IPS DF 19.7 (cell line): ENCODE measurements around the gene PCSK7.

Source experiments
- DNase-seq: peaks from one replicate; pipeline ENCODE4 v3.0.0-alpha.2; 2013; ENCODE audit warnings: low read depth, low spot score

Gene PCSK7

DNA sequence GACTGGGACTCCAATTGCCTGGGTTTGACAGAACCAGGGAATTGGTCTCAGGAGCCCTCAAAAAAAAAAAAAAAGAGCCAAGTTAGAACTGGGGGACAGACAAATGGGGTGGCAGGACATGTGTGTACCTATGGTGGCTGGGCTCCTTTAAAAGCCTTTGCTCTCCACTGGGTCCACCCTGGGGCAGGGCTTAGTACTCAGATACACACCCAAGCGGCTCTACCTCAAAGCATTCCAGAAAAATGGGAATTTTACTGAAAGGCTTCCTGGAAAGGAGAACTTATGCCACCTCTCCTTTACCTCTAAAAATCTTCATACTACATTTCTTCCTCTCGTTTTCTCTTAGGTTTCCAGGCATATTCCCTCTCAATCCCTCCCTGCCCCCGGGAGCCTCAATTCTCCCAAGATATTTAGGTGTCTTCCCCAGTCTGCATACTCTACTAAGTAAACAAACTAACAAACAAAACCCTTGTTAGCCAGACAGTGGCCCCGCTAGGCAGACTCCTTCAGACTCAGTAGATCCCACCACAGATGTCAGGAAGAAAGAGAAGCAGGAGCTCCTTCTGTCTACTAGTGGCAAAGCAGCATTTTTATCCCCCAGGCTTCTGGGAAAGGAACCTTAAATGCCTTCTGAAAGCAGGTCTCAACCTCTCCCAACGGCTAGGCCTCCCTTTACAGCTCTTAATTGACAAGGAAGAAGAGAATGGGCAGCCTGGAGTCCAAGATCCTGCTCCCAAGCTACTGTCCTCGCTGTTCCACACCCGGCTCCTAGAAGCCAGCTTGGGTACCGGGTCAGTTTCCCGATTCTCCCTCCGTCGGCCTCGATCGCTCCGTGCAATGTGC, 653 bp downstream of the PCSK7 start:
- no peak for DNase-seq

DNA sequence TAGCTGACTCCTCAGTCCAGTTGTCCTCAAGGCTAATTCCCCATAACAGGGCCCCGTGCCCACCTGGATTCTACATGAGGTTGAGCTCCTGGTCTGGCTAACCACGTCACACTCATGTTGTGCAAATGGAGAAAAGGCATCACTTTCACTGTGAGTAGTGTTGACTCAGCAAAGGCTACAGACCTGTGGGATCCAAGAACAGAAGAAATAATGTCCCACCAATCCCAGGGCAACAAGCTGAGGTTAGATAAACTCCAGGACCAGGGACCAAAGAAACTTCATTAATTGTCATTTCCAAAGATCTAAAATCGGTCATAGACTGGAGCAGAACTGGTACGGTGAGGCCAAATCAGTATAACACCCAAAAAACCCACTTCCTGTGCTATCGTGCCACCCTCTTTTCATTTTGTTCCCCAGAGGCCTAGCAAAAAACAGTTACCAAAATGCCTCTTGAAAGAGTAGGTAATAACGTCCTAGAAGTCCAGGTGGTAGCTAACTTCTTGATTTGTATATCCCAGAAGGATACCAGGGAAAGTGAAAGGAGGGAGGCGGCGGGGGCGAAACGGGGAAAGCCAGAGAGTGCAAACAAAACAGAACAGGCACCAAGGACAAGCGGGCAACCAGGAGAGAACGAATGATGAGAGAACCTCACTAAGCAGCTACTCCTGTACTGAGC, 1.4 kb downstream of the PCSK7 start:
- no peak for DNase-seq

DNA sequence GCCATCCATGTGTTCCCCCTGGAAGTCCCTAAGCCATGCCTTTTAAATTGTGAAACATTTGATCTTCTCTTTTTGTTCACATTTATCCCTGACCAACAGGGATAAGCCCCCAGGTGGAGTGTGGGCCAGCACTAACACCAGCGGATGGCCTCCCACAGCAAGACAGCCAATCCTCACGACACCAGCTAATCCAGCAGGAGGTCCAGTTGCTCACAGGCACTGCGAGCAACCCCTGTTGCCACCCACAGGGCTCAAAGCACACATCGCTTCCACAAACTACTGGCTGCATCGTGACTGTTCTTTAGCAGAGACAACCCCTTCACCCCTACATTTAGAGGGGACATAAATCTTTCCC, 2.0 kb downstream of the PCSK7 start:
- DNase-seq, result no peak

DNA sequence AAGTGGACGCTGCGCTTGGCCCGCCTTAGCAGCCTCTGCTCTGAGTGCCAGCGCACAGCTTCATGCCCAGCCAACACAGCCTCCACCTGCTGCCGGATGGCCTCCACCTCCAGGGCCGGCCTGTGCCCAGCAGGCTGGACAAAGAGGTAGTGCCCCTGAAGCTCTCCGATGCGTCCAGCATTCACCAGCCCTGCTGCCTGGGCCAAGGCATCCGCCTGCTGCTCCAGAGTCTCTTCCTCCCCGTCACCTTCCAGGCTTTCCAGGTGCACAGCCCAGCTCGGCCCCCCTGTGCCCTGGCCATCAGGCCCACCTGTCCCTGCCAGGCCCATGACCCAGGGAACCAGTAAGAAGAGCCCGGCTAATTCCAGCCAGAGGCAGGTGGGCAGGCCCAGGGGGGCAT, 2.5 kb downstream of the PCSK7 start:
- DNase-seq, result no peak

DNA sequence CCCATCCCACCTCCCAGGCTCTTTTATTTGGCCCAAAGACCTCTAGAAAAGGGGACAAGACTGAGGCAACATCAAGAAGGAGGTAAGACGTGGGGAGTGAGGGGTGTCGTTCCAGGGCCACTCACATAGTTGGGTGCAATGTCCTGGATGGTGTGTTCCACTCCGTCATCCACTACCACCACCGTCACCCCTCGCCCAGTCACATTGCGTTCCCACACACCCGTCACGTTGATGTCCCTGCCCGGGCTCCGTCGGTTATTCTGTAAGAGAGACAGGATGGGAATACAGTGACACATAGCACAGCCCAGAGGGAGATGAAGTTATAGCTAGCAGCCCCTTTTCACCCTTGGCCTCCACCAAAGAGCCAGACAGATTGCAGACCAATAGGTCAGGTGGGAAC, 3.8 kb downstream of the PCSK7 start:
- DNase-seq, result no peak

DNA sequence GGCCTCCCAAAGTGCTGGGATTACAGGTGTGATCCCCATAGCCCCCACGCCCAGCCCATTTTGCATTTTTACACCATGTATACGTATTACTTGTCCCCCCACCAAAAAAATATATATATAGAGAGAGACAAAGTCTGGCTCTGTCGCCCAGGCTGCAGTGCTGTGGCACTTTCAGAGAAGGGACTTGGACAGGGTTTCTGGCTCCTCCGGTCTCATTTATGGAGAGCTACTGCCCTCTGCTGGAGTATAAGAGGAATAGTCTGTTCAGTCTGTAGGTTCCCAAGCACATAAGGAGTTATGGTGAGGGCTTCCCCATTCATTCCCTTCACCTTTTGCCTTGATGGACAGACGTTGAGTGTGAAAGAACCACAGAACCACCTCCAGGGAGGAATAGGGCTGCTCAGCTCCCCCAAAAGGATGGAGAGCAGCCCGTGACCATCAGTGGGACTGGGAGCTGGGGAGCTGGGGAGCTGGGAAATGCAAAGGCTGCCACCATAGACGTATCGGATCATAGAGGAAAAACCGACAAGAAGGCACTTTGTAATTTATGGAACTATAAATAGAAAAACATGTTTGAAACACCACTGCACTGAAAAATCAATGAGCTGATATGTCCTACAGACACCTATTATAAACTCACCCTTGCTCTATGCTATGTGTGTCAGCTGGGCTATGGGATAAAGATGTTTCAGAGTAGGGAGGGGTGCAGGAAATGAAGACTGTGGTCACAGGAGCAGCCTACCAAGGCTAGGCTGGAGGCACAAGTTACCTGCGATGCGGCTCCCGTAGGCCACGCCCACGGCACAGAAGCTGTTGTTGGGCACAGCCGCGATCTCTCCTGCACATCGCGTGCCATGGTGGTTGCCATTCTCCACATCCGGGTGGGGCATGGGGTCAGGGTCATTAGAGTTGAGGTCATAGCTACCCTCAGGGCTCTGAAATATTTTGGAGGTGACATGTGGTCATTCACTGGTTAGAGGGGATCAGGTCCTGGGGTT, 5.2 kb downstream of the PCSK7 start:
- DNase-seq, result peak; percentile 42

DNA sequence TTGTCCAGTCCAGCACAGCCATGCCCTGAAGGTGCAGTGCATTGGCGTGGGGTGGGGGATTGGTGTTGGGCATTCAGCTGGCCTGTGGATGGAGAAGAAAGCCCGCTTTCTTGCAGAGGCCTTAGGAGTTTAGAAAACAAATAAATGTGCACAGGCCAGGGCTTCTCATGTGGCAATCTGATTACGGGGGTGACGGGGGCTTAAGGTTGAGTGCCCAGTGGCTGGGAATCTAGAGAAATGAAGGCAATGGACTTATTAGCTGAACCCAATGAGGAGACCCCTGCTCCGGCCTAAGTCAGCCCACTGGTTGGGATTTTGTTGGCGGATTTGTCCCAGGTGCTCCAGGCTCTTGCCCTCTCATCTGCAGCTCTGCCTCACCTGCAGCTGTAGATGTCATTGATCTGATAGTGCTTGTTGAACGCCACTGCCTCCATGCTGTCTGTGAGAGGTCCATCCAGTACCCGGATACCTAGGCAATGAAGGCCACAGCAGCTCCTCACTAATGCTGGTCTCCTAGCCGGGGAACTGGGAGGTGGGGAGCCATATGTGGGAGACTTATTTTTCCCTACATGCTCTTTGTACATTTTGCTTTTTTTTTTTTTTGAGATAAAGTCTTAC, 6.2 kb downstream of the PCSK7 start:
- DNase-seq, result no peak

DNA sequence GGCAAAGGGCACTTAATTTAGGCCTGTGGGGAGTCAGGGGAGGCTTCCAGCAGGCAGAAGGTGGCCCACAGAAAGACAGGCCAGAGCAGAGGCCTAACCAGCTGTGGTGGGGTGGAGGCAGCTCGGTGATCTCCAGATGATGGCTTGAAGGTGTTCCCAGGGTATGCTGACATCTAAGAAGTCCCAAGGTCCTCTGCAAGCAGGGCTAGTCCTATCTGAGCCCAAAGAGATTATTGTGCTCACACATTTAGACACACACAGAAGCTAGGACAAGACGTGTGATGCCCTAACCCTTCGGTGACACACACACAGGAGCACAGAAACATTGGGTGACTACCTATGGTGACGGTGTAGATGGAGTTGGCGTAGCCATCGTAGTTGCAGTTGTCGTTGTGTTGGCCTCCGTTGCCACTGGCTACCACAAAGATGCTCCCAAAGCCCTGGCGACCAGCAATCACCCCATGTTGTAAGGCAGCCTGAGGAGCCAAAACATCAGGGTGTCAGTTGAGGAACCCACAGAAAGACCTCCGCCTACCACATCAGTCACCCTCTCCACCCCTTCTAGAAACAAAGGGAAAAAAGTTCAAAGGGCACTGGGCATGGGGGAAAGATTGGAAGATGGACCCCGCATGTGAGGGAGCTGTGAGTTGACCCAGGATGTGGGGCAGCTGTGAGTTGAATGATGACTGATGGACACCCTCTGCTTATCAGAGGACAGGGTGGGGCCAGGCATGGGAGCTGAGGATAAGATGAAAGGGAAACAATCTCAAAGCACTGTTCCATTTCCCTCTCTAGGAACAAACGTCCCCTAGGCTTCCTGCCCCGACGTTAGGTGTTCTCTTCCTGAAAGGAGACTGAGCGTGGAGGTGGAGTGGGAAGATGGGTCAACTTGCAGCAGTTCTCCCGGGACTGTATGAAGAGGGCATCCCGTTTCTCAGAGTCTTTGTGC, 7.9 kb downstream of the PCSK7 start:
- no peak for DNase-seq

DNA sequence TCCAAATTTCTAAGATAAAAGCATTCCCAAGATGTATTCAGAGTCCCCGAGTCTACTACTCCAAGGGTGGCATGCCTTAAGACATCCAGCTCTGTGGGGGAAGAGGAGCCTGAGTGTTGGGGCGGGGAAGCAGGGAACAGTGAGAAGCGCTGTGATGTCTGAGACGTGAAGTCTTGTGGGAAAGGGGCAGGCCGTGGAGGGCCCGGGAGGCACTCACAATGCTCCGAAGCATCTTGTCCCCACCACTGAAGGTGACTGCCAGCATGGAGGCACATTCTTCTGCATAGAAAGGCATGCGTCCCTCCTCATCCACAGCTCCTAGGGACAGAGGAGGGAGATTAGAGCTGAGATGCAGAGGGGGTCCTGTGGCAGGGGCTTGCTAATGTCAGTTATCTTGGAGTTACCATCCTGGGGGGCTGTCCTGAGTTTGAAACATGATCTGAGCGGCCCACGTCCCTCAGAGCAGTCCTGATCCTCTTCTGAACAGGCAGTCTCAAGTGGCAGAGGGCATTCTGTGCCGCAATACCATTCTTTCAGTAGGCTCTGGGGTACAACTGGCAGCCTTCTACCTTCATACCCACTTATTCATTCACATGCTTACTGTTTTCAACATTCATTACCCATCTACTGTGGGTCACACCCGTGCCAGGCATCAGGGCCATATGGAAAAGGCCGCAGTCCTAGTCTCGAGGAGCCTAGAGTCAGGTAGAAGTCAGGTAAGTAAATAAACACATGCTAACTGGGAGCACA, 8.7 kb downstream of the PCSK7 start:
- DNase-seq, result no peak

DNA sequence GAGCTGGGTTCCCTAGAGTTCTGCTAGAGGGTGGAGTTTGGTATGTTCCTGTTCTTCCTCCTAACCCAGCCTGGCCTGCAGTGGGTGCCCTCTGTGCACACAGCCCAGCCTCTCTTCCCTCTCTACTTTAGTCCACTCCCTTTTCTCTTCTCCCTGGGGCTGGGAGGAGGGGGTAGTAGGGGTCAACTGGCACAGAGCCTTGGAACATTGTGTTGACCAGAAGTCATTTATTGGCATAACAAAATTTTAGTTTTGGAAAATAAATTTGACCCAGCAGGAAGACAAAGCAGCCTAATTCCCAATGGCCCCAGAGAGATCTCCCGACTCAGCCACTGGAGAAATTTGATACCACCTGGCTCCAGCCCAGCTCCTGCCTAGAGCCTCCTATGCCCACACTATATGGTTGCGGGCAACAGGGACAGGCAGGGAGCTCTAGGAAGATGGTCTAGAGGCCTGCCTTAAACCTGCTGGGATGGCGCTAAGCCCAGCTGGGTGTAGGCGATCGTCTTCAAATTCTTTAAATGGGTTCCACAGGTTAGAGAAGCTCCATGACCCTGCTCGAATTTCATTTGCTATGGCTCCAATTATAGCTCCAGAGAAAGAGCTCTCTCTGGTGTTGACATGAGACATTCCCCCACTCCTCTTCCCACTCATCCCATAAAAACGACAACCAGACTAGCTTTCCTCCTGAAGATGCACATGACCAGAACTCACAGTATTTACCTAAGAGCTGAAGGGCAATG, 9.9 kb downstream of the PCSK7 start:
- DNase-seq, result no peak

DNA sequence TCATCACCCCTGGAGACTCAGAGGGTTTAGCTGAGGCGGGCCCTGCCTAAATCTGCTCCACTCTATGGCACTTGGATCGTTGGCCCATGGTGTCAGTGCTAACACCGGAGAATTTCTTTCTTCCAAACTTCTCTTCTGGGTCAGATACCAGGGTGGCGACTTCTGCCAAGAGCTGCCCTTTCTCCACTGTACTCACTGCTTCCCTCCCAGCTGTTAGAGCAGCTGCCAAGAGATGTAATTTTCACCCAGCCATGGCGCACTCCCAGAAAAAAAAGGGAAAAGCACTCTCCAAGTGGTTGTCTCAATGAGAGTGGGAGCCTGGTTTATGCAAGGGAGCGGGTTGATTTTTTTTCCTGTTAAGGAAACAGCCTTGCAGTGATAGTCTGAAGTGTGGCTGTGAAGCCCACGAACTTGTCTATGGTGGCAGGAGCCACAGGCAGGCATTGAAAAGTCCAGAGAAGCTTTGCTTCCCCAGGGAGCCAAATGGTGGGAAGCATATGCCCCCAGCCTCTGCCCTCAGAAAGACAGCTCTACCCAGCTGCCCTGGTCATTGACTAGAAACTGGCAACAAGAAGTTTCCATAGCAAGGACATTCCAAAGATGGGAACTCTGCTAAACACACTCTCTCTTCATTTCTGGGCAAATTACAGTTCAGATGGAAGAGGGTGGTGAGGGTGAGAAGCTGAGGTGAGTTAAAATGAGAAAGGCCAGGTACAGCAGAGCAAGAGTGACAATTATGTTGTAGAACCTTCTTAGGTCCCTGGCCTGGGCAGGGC, 10.7 kb downstream of the PCSK7 start:
- no peak for DNase-seq

DNA sequence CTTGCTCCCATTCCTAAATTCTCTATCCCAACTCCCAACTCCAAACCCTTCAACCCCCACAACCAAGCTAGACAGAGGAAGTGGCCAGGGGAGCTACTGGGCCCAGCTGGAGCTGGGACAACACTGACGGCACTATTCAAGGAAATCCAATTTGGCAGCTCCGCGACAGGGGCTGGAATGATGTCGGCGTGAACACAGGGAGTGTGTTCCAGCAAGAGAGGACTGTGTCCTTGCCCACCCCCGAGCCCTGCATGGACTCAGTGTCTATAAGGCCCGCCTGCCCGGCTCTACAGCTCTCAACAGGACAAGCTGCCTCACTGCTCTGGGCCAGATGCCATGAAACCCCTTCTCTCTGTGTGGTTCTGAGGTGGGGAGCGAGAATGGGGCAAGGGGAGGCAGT, 11.3 kb downstream of the PCSK7 start:
- DNase-seq, result no peak

DNA sequence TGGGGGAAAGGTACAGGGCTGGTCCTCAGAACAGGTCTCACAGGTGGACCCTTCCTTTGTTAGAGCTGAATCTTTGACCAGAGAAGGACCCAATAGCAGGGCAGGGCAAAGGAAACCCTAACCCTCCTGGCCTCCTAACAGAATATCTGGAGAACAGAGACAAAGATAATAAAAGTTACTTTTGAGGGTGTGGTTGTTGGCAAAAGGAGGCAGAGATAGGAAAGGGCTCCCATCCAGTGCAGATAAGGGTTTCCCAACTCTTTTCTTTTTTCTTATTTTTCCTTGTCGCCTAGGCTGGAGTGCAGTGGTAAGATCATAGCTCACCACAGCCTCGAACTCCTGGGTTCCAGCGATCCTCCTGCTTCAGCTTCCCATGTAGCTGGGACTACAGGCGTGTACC, 11.9 kb downstream of the PCSK7 start:
- DNase-seq, result no peak

DNA sequence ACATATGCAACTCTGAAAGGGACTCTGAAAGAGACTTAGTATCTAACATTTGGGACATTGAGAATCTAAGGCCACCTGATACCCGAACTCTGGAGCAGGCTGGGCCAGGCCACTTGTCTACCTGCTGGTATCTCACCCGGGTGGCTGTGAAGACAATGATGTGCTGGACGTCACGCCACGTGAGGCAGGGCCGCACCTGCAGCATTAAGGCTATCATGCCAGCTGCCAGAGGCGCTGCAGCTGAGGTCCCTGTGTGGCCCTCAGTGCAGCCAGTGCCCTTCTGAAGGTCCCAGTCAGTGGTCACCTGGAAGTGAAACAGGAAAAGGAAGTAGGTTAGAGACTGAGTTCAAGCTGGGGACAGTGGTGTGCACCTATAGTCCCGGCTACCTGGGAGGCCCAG, 12.4 kb downstream of the PCSK7 start:
- no peak for DNase-seq

DNA sequence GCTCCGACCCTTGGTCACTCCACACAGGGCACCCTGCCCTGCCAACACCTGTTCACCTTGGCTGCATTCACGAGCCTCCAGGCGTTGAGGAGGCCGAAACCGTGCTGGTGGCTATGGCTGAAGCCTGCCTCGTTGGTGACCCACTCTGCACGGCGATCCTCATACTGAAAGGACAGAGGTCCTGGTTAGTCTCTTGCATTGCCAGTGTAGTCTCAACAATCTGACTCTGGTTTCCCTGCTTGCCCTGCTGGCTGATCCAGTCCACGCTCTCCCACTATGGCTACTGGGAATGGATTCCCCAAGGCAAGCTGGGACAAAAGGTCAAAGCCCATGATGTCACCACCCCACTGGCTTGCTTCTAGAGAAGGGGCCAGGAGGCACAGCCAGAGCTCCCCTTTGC, 12.9 kb downstream of the PCSK7 start:
- DNase-seq, result no peak

DNA sequence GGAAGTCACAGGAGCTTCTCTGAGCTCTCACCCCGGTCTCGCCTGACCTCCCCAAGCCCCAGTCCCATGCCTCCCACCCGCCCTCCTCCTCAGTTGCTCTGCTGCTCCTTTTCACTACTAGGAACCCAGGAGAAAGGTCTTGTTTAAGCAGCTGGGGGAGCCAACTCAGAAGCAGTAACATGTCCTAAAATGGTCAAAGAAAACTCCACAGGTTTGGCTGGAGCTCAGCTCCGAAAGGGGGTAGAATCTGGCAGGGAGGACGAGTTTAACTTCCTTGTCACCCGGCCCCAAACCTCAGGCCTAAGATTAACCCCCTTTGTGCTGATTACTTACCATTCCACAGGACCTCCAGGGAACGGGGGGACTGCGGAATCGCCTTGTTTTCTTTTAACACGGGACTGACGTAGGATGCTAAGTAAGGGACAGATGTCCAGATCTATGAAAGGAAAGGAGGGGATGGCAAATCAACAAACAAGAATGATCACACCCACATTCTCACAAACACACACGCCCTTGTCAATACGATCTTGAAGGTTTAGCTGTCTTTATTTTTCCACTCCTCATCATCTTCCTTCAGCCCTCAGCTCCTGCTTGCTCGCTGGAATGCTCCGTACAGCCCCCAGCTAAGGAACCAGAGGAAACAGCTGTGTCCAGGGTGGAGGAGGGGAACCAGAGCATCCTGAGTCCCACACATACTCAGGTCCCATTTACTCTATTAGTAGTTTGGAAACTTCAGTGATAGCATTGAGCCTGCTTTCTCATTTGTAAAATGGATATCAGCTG, 13.5 kb downstream of the PCSK7 start:
- DNase-seq, result no peak
